Measurements from ENCODE around the gene DROSHA.

- TF ChIP-seq, protein P1, sequence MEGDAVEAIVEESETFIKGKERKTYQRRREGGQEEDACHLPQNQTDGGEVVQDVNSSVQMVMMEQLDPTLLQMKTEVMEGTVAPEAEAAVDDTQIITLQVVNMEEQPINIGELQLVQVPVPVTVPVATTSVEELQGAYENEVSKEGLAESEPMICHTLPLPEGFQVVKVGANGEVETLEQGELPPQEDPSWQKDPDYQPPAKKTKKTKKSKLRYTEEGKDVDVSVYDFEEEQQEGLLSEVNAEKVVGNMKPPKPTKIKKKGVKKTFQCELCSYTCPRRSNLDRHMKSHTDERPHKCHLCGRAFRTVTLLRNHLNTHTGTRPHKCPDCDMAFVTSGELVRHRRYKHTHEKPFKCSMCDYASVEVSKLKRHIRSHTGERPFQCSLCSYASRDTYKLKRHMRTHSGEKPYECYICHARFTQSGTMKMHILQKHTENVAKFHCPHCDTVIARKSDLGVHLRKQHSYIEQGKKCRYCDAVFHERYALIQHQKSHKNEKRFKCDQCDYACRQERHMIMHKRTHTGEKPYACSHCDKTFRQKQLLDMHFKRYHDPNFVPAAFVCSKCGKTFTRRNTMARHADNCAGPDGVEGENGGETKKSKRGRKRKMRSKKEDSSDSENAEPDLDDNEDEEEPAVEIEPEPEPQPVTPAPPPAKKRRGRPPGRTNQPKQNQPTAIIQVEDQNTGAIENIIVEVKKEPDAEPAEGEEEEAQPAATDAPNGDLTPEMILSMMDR (IDR thresholded peaks at IDR 0.05): no peak
- no peak for TF ChIP-seq POLR2A (IDR thresholded peaks at IDR 0.05)
Observed at GRCh38 chr5:31383734-31384133, 148.2 kb downstream of the DROSHA start.

Measured in body of pancreas (tissue), 4 donors.